HG03103 (cell line): ENCODE measurements around the gene TOX3.

Experiments used
- ATAC-seq: cut with Tn5 transposase; IDR thresholded peaks from one replicate; pipeline ENCODE4 v1.9.1; 2021; ENCODE audit warnings: low read depth; ENCODE audit not compliant: unreplicated experiment

The TOX3 gene

DNA sequence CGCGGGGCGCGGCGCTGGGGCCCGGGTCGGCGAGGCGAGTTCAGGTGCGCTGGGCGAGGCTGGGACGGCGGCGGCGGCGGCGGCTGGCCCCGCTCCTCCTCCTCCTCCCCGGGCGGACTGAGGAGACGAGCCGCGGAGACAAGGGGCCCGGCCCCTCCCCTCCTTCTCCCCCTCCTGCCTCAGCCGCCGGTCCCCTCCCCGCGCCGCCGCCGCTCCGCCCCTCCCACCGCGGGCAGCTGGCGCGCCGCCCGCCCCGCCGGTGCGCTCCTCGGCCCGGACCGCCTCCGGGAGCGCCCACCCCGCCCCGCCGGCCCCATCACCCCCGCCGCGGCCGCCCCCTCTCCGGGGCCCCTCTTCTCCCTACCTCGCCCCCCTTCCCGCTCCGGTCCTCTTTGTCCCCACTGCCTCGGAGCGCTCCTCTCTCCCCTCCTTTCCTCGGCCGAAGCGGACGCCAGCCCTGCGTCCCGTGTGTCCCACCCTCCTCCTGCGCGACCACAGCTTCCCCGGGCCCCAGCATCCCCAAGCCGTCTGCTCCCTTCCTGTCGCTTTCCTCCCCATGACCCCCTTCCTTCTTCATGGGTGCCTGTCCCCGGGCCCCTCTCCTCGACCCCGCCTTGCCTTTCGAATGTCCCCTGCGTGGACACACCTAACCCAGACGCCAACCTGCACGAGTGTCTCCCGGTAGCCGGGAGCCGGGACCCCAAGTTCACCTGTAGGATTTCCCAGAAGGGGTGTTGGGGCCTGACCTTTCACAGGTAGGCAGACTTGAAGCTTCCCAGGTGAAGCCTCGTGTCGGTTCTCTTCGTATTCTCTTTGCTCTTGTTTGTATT, at the start of gene TOX3:
TSS of gene TOX3 (minus strand) at position 140 of the 830 bp plus-strand sequence. CDS start 420 bp downstream, outside the sequence.
- no peak for ATAC-seq

DNA sequence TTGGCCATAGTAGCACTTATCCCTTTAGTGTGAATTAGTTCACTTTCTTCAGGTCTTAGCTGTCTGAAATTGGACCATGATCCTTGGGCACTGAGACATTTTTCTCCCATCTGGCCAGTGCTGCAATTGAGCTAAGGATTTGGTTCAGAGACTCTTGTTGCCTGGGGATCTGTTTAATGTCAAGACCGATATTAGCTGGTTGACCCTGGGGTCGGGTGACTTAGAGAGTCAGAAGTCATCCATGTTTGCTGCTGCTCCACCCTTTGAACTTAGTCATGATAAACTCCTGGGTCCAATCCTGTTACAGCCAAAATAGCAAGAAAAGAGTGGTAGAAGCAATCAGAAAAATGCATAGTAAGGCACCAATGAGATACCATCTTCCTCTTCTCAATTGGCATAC, 45.8 kb upstream of the TOX3 start:
- no peak for ATAC-seq

DNA sequence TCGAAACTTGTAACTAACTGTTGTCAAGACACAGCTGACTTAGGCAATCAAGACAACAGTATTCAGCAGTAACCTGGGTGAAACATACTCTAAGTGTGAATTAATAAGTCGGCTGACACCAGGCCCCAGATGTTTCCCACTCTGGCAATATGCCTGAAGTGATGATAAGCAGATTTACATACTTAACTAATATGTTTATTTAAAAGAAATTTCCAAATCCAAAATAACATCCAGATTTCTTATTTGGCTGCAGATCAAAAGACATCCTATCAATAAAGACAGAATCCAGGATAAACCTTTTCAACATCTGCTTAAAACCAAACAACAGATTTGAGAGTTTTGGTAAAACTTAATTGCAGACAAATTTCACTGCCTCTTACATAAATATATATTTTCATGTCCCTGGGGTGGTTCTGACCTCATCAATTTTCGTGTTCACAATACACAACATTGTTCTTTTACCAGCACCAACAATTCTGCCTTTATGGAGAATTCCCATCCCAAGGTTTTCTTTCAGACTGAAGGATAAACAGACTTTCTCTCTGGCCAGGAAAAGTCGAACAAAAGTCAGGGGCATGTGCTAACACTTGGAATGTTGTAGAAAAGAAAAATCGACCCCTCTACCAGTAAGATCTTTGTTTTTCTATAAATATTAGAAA, 45.1 kb upstream of the TOX3 start:
- no peak for ATAC-seq

DNA sequence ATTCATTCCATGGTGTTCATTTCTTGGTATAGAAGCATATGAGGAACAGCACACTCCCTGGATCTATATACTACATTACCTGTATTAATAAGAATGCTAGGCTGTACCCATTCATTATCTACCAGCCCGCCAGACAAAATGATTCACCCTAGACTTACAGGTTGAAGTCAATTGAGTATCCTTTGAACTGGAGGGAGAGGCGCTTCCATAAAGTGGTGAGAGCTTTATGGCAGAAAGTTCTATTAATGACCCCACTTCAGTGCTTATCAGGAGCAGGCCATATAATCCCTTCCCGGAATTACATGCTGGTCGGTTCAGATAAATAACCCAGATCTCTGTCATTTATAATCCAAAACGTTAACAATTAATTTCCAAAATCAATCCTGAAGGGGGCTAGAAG, 44.5 kb upstream of the TOX3 start:
- no peak for ATAC-seq

DNA sequence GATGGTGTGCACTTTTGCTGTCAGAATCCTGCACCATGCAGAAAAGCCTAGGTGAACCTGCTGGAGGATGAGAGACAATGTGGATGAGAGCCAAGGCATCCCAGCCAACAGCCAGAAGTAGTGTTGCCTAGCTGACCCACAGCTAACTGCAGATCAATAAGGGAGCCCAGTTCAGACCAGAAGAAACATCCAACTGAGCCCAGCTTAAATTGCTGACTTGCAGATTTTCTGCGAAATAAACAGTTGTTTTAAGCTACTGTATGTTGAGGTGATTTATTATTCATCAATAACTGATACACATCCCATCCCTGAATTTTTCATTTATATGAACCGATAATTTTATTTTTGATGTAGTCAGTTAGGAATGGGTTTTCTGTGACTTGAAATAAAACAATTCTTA, 39.2 kb upstream of the TOX3 start:
- no peak for ATAC-seq

DNA sequence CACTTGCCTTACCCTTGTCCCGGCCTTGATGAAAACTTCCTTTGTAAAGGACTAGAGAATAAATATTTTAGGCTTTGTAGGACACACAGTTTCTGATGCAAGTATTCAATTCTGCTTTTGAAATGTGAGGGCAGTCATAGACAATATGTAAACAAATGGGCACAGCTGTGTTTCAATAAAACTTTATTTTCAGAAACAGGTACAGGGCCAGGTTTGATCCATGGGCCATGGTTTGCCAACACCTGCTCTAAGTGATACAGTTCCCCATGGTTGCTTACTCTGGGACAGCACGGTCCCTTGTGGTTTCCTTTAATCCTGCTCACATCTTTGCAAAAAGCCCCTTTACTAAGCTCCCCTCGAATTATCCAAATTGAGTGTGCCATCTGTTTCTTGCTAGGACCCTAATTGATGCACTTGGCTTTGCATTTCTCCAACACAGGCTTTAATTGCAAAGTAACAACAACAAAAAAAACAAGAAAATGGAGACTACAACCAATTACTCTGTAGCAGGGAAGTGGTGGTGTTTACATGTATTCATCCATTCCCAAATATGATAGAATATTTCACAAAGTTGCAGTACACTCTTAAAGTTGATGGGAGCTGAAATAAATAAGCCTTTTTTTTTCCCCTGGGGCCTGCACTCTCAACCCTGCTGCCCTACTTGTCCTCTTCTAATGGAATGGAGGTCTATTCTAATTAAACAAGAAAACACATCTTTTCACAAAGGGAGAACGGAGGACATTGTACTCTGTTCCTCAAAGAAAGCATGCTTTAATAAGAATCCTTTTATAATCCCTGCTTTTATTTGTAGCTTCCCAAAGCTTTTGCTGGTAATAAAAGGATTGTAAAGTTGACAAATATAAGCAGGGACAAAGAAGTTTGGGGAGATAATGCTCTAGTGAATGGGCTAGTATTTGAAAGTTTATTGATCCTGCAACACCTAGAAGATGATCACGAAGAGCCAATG, 37.7 kb upstream of the TOX3 start:
- no peak for ATAC-seq

DNA sequence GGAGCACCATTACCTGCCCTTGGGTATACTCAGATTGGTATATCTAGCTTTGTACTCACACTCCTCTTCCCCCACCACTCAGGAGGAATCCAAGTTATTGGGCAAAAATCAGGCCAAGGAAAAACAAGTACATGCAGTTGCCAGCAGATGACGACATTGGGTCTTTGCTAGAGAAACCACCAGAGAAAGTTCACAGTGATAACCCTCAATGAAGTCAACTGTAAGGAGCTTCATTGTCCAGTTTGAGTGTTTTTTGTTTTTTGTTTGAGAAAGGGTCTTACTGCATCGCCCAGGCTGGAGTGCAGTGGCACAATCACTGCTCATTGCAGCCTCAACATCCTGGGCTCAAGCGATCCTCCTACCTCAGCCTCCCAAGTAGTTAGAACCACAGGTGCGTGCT, 34.6 kb upstream of the TOX3 start:
- no peak for ATAC-seq

DNA sequence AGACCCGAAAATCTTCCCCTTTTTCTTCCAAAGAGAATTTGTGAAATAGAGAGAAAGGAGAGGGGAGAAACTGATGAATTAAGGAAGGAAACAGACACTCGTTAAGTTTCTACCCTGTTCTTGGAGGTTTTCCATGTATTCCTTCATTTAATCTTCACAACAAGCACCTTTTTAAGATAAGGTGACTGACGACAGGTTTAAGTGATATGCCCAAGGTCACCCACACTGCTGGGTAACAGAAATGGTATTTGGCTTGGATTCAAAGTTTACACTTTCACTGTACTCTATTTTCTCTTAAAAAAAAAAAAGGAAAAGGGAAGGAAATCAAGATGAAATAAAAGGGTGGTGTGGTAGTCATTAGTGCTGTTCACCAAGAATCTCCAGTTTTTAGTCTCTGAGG, 33.5 kb upstream of the TOX3 start:
- no peak for ATAC-seq

DNA sequence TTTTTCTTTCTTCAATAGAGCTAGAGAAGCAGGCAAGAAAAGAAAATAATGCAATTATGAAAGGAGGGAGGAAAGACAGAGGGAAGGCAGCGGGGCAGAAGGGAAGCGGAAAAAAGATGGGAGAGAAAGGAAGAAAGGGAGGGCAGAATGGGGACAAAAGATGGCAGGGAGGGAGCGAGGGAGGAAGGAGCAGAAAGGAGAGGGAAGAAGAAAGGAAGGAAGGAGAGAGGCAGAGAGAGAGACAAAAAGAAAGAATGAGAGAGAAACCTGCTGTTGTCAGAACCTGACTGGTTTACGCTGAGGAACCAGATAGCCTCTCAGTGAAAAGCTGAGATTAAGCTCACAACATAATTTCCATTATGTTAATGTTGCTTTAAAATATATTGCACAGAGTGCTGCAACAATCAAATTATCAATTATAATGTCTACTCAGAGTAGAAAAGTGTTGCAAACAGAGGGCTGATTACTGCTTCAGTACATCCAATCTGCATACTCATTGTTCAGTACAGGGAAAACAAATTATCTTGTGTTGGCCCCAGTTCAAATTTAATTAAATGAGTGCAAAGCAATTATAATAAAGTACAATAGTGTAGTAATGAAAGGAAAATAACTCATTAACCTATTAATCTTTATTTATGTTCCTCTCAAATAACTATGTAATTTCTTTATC, 32.0 kb upstream of the TOX3 start:
- no peak for ATAC-seq

DNA sequence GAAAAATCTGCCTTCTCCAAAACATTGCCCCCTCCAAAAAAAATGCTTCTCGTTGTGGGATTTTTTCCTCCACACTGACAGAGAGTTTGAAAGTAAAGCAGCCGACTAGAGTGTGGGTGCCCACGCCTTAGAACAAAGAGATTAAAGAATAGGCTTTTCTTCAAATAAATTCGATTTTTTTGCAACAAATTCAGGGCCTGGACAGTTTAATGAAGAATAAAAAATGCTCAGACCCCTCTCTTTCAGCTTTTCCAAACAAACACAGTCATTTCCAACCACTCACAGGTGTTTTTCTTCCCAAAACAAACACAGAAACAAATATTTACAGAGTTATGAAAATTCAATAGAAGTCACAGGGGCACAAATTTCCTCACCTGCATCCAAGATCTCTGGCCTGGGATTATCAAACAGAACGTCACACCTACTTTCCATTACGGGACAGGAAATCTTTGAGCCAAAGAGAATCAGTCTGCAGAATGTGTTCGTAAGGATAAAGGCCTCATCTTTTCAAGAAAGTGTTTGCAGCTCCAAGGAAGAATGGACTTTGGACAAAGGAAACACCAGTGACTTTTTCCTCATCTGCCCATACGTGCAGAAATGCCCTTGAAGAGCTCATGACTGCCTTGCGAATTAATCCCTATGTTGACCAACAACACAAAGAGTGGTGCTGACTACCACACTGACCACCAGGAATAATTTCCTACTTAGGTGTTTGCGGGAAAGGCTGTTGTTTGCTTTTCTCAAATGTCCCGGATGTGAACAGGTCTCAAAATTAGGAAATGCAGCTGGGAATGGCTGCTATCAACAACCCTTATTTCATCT, 31.3 kb upstream of the TOX3 start:
- no peak for ATAC-seq

DNA sequence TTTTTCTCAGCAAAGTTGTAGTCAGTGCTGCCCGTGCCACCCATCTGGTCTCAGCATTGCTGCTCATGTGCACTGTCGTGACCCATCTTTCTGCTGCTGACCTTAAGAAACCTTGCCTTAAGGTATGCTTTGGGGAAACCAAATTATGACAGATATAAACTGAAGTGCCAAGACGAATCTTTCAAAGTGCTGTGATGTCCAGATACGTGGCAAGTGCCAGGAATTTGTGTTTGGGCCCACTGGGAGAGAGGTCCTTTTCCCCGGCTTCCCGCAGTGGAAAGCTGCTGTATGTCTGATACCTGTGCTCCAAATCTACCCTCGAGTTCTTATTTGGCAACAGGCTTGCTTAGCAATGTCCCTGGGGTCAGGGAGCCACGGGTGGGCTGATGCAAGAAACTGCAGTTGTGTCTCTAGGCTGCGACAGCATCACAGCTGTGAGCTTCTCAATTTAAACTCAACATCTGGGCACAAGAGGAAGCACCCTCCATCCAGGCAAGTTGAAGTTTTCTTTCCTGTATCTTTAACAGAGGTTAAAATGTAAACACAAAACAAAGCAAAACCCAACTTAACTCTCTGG, 30.3 kb upstream of the TOX3 start:
- ATAC-seq: no peak

DNA sequence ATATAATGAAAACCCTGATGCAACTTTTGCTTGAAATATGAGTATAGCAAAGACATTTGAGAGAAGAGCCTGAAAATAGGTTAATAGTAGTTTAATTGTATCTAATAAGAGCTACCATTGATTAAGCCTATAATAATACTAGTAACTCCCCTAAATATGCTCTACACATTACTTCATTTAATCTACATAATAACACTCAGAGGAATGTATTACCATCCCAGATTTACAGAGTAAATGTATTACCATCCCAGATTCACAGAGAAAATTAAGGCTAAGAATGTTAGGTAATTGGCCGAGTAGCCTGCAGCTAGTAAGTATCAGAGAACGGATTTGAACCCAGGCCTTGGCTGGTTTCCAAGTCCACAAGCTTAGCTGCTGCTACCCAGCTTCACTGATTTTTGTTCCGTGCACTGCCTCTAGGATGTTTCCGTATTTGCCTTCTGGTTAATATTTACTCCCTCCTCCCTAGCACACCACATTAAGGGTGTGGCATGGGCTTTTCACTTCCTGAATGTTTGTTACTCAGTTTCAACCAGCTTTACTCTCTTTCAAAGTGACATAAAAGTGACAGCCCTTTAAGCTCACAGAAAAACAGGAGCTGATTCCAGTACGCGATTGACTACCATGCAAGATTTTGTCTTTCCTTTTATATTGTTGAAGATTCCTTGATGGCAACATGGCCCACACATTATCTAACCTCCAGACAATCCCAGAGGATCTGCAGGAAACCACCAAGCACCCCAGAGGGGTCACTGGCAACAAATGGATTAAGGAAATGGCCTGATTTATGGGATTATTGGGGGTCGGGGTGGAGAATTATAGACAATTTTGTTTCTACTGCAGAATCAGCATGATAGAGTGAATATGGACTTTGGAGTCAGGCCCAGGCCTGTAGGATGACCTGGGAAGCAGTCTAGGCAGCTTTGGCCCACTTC, 26.7 kb upstream of the TOX3 start:
- no peak for ATAC-seq

DNA sequence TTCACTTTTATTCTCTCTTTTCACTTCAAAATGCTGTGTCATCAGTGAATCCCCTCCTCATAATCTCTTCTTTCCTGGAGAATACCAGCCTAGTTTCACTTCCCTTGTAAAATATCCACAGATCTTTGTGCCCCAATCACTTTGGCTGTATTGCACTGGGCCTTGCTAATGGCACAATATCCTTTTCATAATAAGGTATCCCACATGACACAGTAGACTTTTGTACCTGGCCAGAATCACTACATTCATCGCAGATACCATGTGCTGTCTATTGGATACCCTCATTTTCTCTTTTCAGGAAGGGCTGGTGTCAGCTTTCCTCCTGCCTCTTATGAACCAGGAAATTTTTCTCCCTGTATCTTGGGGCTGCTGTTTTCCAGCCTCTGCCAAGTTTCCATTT, 25.7 kb upstream of the TOX3 start:
- no peak for ATAC-seq

DNA sequence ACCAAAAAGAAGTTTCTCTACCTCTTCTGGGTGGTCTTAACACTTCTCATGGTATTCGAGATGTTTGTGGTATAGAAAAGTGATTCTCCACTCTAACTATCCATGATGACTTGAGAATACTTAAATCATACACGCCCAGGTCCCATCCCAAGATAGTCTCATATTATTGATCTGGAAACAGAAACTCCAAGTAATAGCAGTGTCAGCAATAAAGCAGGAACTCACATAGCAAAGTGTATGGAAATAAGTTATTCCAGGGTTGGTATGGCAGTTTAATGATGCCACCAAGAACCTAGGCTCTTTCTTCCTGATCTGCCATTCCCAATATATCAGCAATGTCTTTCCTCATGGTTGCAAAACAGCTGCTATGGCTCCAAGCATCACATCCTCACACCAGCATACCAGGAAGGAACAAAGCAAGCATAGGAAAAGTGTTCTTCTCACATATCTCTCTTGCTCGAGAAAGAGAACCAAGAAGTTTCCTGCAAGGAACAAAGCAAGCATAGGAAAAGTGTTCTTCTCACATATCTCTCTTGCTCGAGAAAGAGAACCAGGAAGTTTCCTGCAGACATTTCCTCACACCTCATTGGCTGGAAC, 23.6 kb upstream of the TOX3 start:
- no peak for ATAC-seq

DNA sequence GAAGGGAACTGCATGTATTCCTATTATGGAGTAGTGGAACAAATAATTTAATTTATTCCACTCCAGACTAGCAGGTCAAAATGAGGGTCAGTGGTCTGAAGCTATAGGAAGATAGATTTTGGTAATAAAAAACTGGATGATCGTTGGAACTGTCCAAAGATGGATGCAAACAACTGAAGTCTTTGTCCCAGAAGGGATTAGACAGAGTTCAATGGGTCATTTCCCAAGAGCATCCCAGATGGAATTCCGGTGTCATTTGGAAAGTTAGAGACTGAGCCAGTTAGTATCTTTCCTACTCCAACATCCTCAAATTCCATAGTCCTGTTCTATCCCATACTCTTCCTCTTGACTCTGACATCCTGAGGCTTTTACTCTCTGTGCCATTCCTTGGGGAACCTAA, 22.8 kb upstream of the TOX3 start:
- ATAC-seq: no peak

DNA sequence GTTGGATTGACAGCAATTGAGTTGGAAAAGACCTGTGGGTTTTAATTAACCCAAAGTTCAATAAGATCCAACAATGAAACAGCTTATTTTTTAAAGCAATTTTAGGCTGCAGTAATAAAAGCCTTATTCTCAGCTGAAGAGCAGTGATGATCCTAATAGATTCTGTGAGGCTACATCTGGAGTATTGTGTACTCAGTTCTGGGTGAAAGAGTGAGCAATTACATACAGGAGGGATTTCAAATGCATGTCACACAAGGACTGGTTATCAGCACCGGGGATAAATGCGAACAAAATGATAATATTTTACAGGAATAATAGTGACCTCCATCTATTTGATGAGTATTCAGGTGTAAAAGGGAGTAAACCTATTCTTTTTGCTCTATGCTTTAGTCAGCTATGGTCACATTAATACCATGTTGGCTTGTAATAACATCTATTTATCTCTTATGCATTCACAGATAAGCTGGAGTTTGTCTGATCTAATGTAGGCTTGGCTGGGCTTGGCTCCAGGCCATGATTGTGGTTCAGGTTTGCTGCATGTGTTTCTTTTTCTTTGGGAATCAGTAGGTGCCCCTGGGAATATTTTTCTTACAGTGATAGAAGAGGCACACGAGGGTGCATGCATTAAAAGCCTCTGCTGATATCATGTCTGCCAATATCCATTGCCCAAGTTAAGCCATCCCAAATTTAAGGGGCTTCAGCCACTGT, 22.2 kb upstream of the TOX3 start:
- no peak for ATAC-seq

DNA sequence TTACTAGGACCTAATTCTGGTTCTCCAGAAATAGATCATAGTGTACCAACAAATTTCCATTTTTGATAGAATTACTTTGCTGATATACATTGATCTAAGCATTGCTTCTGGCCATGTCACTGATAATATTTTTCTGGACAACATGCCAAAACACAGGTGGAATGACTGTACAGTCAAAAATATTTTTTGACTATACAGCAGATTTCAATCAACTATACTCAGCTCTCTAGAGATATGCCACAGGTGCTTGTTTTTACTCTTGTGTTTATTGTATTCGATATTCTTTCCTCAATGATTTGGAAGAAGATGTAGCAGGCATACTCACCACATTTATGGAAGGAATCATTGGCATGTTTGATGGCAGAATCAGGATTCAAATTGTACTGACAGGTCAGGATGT, 21.6 kb upstream of the TOX3 start:
- ATAC-seq: no peak
